ENCODE results near the gene ZYG11A. TPM values are rescaled to one million over a fixed set of nuclear protein-coding genes. Genes with fewer than 3 reads are reported as not detected.
A peak's percentile ranks its signal among the peaks of the same experiment; 100 is the strongest.

ZYG11A gene
- total RNA-seq, 4 donors from 2014 or later = not detected

GRCh38 chr1:52913537-52913936, 71.0 kb downstream of the ZYG11A start:
- H3K4me3 ChIP-seq = no peak overlapping the region
- no peak overlapping the region for H3K27ac ChIP-seq (replicated peaks in 1 of 4)
- DNase-seq (ENCODE audit: extremely low spot score) = no peak
- WGBS = 79% methylated on average over 8 of the region's 8 CpGs
- peaks cover 0 to 26% (median 12%) of the 10 kb centered on the region in 4 donors for H3K36me3 ChIP-seq
- no peaks in the 10 kb centered on the region for H3K9me3 ChIP-seq
- H3K4me1 ChIP-seq = peaks cover 15 to 24% (median 21%) of the 10 kb centered on the region in 4 donors
- no peaks in the 10 kb centered on the region for H3K27me3 ChIP-seq
- intact Hi-C loops (cut with DNase I) = no loop called here
- TF ChIP-seq POLR2AphosphoS5 (IDR thresholded peaks at IDR 0.05) (no peak), POLR2A (IDR thresholded peaks at IDR 0.05; ENCODE audit: low read depth) (no peak), CTCF (IDR thresholded peaks at IDR 0.05) (no peak), EP300 (IDR thresholded peaks at IDR 0.05) (no peak)

- WGBS = 89% methylated on average over 5 of the region's 5 CpGs
- Histone ChIP-seq H3K36me3 (peaks cover 0 to 26% (median 12%) of the 10 kb centered on the region in 4 donors), H3K27ac (replicated peaks in 1 of 4) (no peak overlapping the region), H3K9me3 (no peaks in the 10 kb centered on the region), H3K4me3 (no peak overlapping the region), H3K27me3 (no peaks in the 10 kb centered on the region), H3K4me1 (peaks cover 15 to 24% (median 22%) of the 10 kb centered on the region in 4 donors)
- TF ChIP-seq EP300 (IDR thresholded peaks at IDR 0.05) (no peak), POLR2A (IDR thresholded peaks at IDR 0.05; ENCODE audit: low read depth) (no peak), CTCF (IDR thresholded peaks at IDR 0.05) (no peak), POLR2AphosphoS5 (IDR thresholded peaks at IDR 0.05) (no peak)
- intact Hi-C loops (cut with DNase I) = no loop called here
- no peak for DNase-seq (ENCODE audit: extremely low spot score)
These were observed 71.9 kb downstream of the ZYG11A start for GRCh38 chr1:52914463-52914862.

- WGBS = 96% methylated on average over 2 of the region's 2 CpGs
These were observed 72.8 kb downstream of the ZYG11A start for GRCh38 chr1:52915211-52915854.

GRCh38 chr1:52915855-52916220, 73.3 kb downstream of the ZYG11A start:
- Histone ChIP-seq H3K9me3 (no peaks in the 10 kb centered on the region), H3K4me3 (no peak overlapping the region), H3K27me3 (no peaks in the 10 kb centered on the region), H3K36me3 (peaks cover 0 to 21% (median 9%) of the 10 kb centered on the region in 4 donors), H3K27ac (replicated peaks in 1 of 4) (peak overlapping the region in 1 of 4 donors; percentile 57), H3K4me1 (peaks cover 24 to 37% (median 28%) of the 10 kb centered on the region in 4 donors)
- intact Hi-C loops (cut with DNase I) = no loop called here
- WGBS = 87% methylated on average over 7 of the region's 7 CpGs
- DNase-seq (ENCODE audit: extremely low spot score) = no peak
- no peak for TF ChIP-seq POLR2AphosphoS5 (IDR thresholded peaks at IDR 0.05)
- TF ChIP-seq EP300 (IDR thresholded peaks at IDR 0.05) = no peak
- TF ChIP-seq CTCF (IDR thresholded peaks at IDR 0.05) = no peak
- no peak for TF ChIP-seq POLR2A (IDR thresholded peaks at IDR 0.05; ENCODE audit: low read depth)

More at GRCh38 chr1:52915211-52915854, 72.8 kb downstream of the ZYG11A start:
- peaks cover 0 to 26% (median 12%) of the 10 kb centered on the region in 4 donors for H3K36me3 ChIP-seq
- H3K4me1 ChIP-seq = peaks cover 24 to 32% (median 25%) of the 10 kb centered on the region in 4 donors
- no peak for DNase-seq (ENCODE audit: extremely low spot score)
- no peak overlapping the region for H3K27ac ChIP-seq (replicated peaks in 1 of 4)
- H3K27me3 ChIP-seq = no peaks in the 10 kb centered on the region
- no peak overlapping the region for H3K4me3 ChIP-seq
- TF ChIP-seq POLR2AphosphoS5 (IDR thresholded peaks at IDR 0.05) = no peak
- no peak for TF ChIP-seq CTCF (IDR thresholded peaks at IDR 0.05)
- TF ChIP-seq EP300 (IDR thresholded peaks at IDR 0.05) = no peak
- TF ChIP-seq POLR2A (IDR thresholded peaks at IDR 0.05; ENCODE audit: low read depth) = no peak
- no peaks in the 10 kb centered on the region for H3K9me3 ChIP-seq
- intact Hi-C loops (cut with DNase I) = no loop called here

Measured in esophagus muscularis mucosa (tissue), 4 donors.